GM03348 (cell line): ENCODE data around the gene RNF5.
"Not testable (repeated sequence)": the region's sequence is repeated elsewhere in the genome, so short reads cannot be mapped to it uniquely, and the experiment has no call there.

Experiments
- DNase-seq: peaks from one replicate; pipeline ENCODE4 v3.0.0; 2012; ENCODE audit warnings: low spot score

RNF5 gene

GRCh38 chr6:32210191-32210601 lies 32.0 kb downstream of the RNF5 start:
- no peak for DNase-seq

DNA sequence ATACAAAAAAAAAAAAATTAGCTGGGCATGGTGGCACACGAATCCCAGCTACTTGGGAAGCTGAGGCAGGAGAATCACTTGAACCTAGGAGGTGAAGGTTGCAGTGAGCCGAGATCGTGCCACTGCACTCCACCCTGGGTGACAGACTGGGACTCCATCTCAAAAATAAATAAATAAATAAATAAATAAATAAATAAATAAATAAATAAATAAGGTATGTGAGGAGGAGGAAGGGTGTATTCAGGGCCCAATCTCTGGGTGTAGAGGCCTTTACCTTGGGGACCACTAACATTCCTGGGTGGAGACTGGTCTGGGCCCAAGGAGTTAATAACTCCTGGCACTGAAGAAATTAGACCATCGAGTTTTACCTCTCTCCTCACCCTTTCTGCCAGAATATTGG lies 33.2 kb downstream of the RNF5 start:
- not testable (repeated sequence) for DNase-seq

GRCh38 chr6:32212076-32212760 lies 34.0 kb downstream of the RNF5 start:
- no peak for DNase-seq

DNA sequence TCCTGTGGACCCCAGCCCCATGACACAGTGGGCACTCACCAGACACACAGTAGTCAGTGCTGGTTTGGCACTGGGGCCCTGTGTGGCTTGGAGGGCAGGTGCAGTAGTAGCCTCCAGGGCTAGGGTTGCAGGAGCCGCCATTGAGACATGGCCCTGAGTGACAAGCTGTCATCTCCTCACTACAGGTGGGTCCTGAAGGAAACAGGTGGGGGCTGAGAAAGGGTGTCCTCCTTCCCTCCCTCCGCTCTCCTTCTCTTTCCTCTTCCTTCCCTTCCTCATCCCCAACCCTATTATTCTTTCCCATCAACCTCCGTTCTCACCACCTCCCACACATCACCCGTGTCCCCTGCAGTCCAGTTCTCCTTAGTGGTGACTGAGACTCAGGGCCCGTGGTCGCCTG lies 35.4 kb downstream of the RNF5 start:
- no peak for DNase-seq

DNA sequence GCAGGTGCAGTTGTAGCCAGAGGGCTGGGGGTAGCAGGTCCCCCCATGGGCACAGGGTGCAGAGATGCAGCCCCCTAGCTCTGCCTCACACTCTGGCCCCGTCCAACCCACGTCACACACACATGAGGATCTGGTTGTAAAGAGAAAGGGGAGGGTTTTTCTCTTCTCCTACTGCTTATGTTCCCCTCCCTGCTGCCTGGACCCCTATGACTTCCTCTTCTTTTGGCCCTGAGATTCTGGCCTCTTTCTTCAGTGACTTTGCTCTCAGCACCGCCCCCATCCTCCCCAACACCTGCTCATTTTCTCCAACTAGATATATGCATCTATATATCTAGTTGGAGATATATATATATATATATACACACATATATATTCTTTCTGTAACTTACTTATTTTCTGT lies 35.9 kb downstream of the RNF5 start:
- DNase-seq = no peak

DNA sequence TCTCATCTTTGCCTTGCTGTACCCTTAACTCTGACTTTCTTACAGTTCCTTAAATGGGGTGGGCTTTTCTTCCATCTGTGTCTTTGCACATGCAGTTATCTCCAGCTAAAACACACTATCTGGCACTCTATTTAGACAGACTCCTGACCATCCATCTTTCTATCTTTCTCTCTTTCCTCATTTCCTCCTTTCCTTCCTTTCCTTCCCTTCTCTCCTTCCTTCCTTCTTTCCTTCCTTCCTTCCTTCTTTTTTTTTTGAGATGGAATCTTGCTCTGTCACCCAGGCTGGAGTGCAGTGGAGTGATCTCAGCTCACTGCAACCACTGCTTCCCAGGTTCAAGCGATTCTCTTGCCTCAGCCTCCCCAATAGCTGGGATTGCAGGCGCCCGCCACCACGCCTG lies 37.4 kb downstream of the RNF5 start:
- DNase-seq = no peak

DNA sequence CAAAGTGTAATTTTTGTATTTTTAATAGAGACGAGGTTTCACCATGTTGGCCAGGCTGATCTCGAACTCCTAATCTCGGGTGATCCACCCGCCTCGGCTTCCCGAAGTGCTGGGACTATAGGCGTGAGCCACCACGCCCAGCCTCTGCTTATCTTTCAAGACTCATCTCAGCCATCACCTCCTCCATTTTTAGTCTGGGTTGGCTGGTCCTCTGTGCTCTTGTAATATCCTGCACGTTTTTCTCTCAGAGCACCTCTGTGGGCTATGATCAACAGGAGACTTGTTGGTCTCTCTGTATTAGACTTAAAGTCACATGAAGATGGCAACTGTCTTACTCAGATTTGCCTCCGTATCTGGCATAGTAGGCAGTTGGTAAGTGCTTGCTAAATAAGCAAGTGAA lies 38.1 kb downstream of the RNF5 start:
- DNase-seq = no peak

DNA sequence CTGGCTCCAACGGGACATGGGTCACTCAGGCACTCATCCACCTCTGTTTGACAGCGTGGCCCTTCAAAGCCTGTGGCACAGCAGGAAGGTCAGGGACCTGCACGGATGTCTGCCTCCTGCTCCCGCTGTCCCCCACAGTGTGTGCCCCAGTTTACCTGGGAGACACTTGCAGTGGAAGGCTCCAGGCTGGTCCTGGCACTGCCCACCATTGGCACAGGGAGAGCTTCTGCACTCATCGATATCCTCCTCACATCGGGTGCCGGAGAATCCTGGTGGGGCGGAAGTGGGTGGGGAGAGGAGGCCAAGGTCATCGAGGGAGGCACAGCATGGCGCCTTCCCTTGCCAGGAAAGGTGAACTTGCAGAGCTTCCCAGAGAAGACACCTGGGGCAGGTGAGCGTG lies 38.8 kb downstream of the RNF5 start:
- no peak for DNase-seq

- no peak for DNase-seq
These were observed 40.0 kb downstream of the RNF5 start for GRCh38 chr6:32218167-32218566.

DNA sequence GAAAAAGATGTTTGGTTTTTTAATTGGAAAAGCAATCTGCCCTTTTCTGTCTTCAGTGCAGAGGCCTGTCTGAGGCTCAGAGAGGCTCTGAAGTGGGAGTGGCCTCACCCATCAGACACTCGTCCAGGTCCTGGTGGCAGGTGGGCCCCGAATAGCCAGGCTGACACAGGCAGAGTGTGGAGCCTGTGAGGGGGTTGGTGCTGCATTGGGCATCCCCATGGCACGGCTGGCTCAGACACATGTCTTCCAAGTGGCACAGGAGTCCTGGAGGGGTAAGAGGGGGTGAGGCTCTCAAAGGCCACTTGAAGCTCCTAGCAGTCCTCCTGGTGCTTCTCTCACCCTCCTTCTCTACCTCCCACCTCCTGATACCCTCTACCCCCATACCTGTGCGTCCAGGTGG lies 41.8 kb downstream of the RNF5 start:
- DNase-seq = no peak

- DNase-seq = no peak
These were observed 44.4 kb downstream of the RNF5 start for GRCh38 chr6:32222333-32223230.

DNA sequence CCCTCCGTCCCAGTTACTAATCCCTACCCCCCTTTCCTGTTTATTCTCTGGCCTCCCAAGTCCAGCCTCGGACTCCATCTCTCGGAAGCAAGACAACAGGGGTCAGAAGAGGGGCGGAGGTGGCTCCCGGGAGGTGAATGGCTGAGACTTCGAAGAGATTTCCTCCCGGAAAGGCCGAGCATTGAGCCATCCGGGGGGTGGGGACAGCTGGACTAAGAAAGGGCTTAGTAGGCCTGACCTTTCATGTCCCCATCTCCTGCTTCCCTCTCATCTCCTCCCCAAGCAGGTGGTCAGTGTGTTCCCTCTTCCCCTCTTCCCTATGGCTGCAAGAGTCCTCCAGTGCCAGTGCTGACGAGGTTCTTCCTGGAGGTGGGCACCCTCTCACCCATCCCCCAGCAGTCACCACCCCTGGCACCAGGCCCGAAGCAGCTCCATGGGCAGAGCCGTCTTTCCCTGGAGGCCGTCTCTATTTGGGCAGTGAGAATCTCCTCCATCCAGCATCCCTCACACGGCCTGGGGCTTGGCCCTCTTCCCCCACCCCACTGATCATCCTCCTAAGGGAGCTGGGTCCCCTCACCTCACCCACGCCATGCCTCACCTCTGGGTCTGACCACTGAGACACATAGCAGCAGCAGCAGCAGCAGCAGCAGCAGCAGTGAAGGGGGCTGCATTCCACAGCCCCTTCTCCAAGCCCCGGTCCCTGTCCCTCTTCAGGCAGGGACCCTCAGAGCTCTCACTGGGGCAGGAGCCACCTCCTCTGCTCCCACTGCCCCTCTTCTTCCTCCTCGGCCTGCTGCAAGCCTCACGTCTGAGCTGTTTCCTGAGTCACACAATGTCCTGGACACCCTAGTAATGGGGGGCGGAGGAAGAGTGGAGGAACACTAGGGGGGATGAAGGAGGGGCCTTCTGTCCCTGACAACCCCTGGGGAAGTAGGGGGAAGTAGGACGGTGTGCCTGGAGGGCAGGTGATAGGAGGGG lies 45.3 kb downstream of the RNF5 start, which contains the start of gene NOTCH4:
NOTCH4 (minus strand) TSS at position 810 of the 978 bp plus-strand sequence; CDS start at position 671, 139 bp downstream.
- no peak for DNase-seq

DNA sequence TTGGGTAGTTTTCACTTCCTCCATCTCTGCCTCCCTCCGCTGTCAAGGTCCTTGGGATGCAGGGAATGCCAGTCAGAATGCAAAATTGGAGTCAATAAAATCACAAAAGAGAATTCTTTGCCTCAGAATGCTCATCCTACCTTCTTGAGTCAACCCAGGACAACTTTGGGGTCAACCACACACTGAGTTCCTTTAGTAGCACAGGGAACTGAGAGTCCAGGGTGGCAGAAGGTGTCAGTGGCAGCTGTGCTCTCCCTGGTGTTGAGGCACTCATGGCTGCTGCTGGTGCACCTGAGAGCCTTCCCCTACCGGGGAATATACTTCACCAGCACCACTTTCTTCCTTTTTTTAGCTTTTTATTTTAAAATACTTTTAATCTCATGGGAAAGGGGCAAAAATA lies 46.5 kb downstream of the RNF5 start:
- DNase-seq = no peak

DNA sequence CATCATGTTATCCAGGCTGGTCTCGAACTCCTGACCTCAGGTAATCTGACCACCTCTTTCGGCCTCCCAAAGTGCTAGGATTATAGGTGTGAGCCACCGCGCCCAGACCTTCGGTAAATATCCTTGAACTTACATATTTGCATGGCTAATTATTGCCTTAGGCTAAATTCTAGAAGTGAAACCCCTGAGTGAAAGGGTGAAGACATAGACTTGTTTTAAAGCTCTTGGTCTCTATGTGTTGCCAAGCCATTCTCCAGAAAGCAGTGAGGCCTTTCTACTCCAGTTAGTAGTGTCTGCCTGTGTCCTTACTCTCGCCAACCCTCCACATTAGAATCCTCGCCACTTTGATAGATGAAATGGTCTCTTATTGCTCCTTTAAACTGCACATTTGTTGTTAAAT lies 48.2 kb downstream of the RNF5 start:
- DNase-seq = no peak
